ENCODE results near the gene RAP1GAP2.
"Not testable (repeated sequence)": the region's sequence is repeated elsewhere in the genome, so short reads cannot be mapped to it uniquely, and the experiment has no call there.

- not testable (repeated sequence) for TF ChIP-seq CTCF, POLR2AphosphoS5, POLR2A, EP300 (IDR thresholded peaks at IDR 0.05)
Measured at GRCh38 chr17:3063507-3063906, 267.3 kb downstream of the RAP1GAP2 start, which contains the start of gene OR1D5.

Data from sigmoid colon (tissue), 4 donors.